Activated T-helper 1 cell treated with anti-CD3 and anti-CD28 coated beads, Interleukin-12 subunit alpha, Interleukin-12 subunit beta, Interleukin-2, Interleukin-4 antibody, amounts not matched to agents 30 ng/mL and 10 ng/mL and 1 ng/mL, durations not matched to agents 14 hours and 24 hours and 36 hours (primary cell): ENCODE measurements around the gene EYS. TPM values are rescaled to one million over a fixed set of nuclear protein-coding genes. Genes with fewer than 3 reads are reported as not detected.

Experiments
- DNase-seq: peaks from one replicate; pipeline ENCODE4 v3.0.0; 2021; ENCODE audit warnings: low spot score
- H3K27ac Mint-ChIP-seq: one replicate; pipeline ENCODE4 v1.8.0; 2021; ENCODE audit warnings: mild to moderate bottlenecking, mixed read lengths
- H3K27me3 Mint-ChIP-seq: one replicate; pipeline ENCODE4 v1.8.0; 2022; ENCODE audit warnings: mild to moderate bottlenecking, moderate library complexity, mixed read lengths; ENCODE audit not compliant: insufficient read depth
- H3K36me3 Mint-ChIP-seq: one replicate; pipeline ENCODE4 v1.8.0; 2021; ENCODE audit warnings: low read depth, mixed read lengths
- H3K4me1 Mint-ChIP-seq: one replicate; pipeline ENCODE4 v1.8.0; 2021; ENCODE audit warnings: low read depth, mixed read lengths
- H3K4me3 Mint-ChIP-seq: one replicate; pipeline ENCODE4 v1.8.0; 2021; ENCODE audit warnings: mild to moderate bottlenecking, moderate library complexity, mixed read lengths
- H3K9me3 Mint-ChIP-seq: one replicate; pipeline ENCODE4 v1.8.0; 2021; ENCODE audit warnings: mixed read lengths
- intact Hi-C: fragments of 100-400 bp; cut with micrococcal nuclease; formaldehyde crosslinking; loops from one replicate; pipeline ENCODE4 v1.15.1; 2024
- total RNA-seq: library from RNA; stranded (reverse); gene quantifications from 2 replicates; pipeline ENCODE4 v1.2.3, GENCODE V29; 2022

Gene EYS
- total RNA-seq, 1 donor from 2014 or later = not detected

DNA sequence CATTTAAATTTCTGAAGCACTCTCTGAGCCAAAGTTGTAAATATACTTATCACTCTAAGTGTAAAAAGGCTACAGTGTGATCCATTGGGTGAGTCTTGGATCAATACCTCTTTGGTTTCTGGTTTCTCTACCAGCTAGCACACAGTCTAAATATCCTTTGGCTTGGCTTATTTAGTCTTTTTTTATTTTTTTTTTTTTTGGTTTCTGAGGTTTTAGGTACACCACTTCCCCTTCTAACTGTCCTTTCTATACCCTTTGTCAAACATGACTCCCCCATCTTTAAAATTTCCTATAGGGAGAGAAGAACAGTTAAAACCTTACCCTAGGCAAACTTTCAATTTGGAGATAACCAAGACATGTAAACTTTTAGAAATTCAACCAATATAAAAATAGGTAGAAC, 1692.4 kb downstream of the EYS start:
- Mint-ChIP-seq H3K27me3 (no peaks in the 10 kb centered on the region), H3K9me3 (no peaks in the 10 kb centered on the region), H3K4me3 (no peak overlapping the region), H3K4me1 (no peaks in the 10 kb centered on the region), H3K36me3 (no peaks in the 10 kb centered on the region), H3K27ac (no peak overlapping the region)
- no peak for DNase-seq
- intact Hi-C loops = no loop called here

DNA sequence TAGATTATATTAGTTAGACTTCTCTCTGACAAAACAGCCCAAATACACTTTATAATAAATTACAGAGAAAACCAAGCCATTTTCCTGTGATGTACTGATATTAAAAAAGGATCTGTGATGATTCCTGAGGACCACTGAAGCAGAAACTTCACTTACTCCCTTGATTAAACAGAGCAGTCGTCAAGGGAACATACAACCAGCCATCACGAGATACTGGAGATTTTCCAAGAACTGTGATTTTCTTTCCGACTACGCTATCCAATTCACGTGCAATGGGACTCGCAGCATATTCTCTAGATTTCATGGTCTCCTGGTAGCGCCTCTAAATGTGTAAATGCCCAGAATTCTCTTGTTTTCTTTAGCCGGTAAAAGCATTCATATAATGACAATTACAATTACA, 1694.0 kb downstream of the EYS start:
- Mint-ChIP-seq H3K4me1 (no peaks in the 10 kb centered on the region), H3K27me3 (no peaks in the 10 kb centered on the region), H3K9me3 (no peaks in the 10 kb centered on the region), H3K36me3 (no peaks in the 10 kb centered on the region), H3K4me3 (no peak overlapping the region), H3K27ac (no peak overlapping the region)
- DNase-seq = no peak
- intact Hi-C loops = no loop called here

DNA sequence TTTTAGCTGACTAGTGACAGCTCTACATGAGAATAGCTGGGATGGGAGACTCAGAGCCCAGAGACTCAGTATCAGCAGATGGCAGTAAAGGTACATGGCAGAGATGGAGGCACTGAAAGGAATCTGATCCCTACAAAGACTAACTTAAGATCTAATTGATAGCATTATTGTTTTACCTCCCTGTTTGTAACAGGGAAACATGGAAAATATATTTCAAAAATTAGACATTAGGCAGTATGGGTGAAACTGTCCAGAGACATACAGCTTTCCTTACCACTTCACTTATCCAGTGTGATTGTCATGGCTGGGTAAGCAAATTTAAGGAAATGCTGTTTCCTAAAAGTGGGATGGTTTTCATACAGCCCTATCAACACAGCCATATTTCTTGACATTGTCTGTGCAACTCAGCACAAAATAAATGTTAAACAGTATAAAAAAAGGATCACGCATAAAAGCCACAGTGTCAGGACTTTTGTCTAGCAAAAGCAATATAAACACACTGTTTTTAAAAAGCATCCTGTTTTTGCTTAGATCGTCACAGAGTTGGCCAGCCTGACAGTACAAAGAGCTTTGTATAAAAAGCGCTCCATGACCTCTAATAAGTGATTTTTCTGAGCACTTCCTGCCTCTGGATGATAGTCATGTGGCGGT, 1694.5 kb downstream of the EYS start:
- DNase-seq = no peak
- intact Hi-C loops = no loop called here
- no peak overlapping the region for H3K4me3 Mint-ChIP-seq
- no peaks in the 10 kb centered on the region for H3K4me1 Mint-ChIP-seq
- H3K36me3 Mint-ChIP-seq = no peaks in the 10 kb centered on the region
- H3K27ac Mint-ChIP-seq = no peak overlapping the region
- no peaks in the 10 kb centered on the region for H3K27me3 Mint-ChIP-seq
- H3K9me3 Mint-ChIP-seq = no peaks in the 10 kb centered on the region

DNA sequence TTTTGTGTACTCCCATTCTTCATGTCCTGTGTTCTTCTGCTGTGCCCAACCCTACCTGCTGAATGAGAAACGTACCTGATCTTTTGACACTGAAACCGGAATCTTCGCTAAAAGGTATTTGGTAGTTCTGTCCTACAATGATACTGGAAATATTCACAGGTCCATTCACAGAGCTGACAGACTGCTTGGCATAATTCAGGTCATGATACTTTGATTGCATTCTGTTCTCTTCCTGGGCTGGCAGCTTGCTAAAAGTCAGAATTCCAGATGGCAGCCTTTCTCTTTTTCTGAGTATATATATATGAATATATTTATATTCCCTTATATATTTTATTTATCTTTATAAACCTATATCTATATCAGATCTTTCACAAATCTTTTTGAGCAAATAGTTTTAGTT, 1696.4 kb downstream of the EYS start:
- no peak overlapping the region for H3K27ac Mint-ChIP-seq
- no peaks in the 10 kb centered on the region for H3K27me3 Mint-ChIP-seq
- intact Hi-C loops = no loop called here
- H3K4me3 Mint-ChIP-seq = no peak overlapping the region
- H3K4me1 Mint-ChIP-seq = no peaks in the 10 kb centered on the region
- H3K9me3 Mint-ChIP-seq = no peaks in the 10 kb centered on the region
- no peaks in the 10 kb centered on the region for H3K36me3 Mint-ChIP-seq
- DNase-seq = no peak

DNA sequence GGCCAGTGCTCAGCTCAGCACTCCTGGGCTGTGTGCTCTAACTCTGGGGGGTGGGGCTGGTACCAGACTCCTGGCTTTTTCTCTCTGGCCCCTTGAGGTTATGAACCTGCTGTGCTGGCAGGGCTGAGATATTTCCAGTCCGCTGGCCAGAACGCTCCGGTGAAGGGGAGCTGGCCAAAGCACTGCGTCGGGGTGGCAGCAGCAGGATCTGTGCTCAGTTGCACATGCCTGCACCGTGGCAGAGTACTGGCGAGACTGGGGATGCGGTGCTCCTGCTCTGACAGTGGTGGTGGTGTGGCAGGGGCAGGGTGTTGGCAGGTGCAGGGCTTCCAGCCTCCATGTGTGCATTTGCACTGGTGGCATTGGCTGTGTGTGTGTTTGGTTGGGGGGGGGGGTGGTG, 1697.0 kb downstream of the EYS start:
- H3K27me3 Mint-ChIP-seq = no peaks in the 10 kb centered on the region
- H3K27ac Mint-ChIP-seq = no peak overlapping the region
- H3K4me3 Mint-ChIP-seq = no peak overlapping the region
- no peaks in the 10 kb centered on the region for H3K9me3 Mint-ChIP-seq
- DNase-seq = no peak
- intact Hi-C loops = no loop called here
- no peaks in the 10 kb centered on the region for H3K4me1 Mint-ChIP-seq
- no peaks in the 10 kb centered on the region for H3K36me3 Mint-ChIP-seq

DNA sequence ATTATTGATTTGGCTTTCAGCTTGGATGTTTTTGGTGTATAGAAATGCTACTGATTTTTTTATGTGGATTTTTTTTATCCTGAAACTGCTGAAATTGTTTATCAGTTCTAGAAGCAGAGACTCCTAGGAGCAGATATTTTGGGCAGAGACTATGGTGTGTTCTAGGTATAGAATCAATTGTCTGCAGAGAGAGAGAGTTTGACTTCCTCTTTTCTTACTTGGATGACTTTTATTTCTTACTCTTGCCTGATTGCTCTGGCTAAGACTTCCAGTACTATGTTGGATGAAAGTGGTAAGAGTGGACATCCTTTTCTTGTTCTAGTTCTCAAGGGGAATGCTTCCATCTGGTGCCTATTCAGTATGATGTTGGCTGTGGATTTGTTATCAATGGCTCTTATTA, 1700.8 kb downstream of the EYS start:
- no peaks in the 10 kb centered on the region for H3K27me3 Mint-ChIP-seq
- H3K4me1 Mint-ChIP-seq = no peaks in the 10 kb centered on the region
- DNase-seq = no peak
- intact Hi-C loops = no loop called here
- H3K36me3 Mint-ChIP-seq = no peaks in the 10 kb centered on the region
- no peaks in the 10 kb centered on the region for H3K9me3 Mint-ChIP-seq
- H3K4me3 Mint-ChIP-seq = no peak overlapping the region
- no peak overlapping the region for H3K27ac Mint-ChIP-seq

DNA sequence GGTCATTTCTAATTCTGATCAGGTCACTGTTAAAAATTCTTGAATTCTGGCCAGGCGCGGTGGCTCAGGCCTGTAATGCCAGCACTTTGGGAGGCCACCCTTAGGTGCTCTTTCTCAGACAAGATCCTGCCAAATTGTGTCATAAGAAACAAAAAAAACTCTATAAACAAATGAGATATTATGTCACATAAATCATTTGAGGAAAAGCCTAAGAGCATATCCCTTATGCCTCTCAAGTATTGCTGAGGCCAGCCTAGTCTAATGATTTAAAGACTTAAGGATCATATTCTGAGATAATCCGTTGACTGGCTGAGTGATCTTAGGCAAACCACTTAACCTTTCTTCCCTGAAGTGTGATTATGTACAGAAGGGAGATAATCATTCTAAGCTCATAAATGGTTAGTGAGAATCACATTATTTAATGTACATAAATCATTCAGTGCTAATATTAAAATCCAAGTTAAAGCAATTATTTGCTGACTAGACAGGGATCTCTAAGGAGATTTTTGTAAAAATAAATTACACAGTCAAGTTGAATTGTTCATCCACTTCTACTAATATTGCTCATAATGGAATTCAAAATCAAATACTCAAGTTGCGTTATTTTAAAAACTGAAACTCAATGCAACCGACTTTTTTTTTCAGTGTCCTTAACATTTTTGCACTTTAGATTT, 1706.1 kb downstream of the EYS start:
- no peak for DNase-seq
- intact Hi-C loops = no loop called here
- no peaks in the 10 kb centered on the region for H3K9me3 Mint-ChIP-seq
- no peak overlapping the region for H3K27ac Mint-ChIP-seq
- no peaks in the 10 kb centered on the region for H3K4me1 Mint-ChIP-seq
- H3K27me3 Mint-ChIP-seq = no peaks in the 10 kb centered on the region
- H3K4me3 Mint-ChIP-seq = no peak overlapping the region
- no peaks in the 10 kb centered on the region for H3K36me3 Mint-ChIP-seq

DNA sequence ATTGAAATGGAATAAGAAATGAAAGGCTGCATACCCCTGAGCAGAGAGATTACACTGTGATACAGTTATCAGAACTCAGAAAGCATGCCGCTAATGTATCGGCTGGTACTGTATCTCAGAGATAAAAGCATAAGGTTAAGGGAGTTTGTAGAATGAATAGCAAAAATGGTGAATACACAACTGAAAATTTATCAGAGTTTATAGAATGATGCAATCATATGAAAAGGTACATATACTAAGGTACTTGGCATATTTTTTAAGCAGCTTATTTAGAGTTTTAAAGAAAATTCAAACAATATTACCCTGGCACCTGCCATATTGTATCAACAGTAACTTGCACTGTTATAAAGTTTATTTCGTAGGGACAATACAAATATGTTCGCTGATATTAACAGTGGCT, 1707.4 kb downstream of the EYS start:
- no peaks in the 10 kb centered on the region for H3K9me3 Mint-ChIP-seq
- H3K36me3 Mint-ChIP-seq = no peaks in the 10 kb centered on the region
- H3K27ac Mint-ChIP-seq = no peak overlapping the region
- intact Hi-C loops = no loop called here
- DNase-seq = no peak
- H3K4me1 Mint-ChIP-seq = no peaks in the 10 kb centered on the region
- H3K27me3 Mint-ChIP-seq = no peaks in the 10 kb centered on the region
- H3K4me3 Mint-ChIP-seq = no peak overlapping the region

DNA sequence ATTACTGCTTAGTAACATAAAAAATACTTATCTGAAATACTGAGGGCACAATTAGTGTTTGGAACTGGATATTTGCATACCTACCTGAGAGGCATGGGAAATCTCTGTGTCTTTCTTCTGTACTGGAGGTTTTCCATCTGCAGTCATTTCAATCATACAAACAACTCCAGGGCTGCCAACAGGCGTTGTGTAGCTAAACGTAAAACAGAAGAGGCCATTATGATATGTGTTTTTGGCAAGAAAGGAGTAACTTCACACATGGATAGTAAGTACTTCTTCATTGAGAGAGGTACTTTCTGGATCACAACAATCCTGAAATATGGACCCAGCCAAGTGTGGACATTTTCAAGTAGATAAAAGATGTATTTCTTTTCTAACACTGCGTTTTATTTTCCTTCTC, 1708.0 kb downstream of the EYS start:
- intact Hi-C loops = no loop called here
- Mint-ChIP-seq H3K27ac (no peak overlapping the region), H3K9me3 (no peaks in the 10 kb centered on the region), H3K4me3 (no peak overlapping the region), H3K36me3 (no peaks in the 10 kb centered on the region), H3K4me1 (no peaks in the 10 kb centered on the region), H3K27me3 (no peaks in the 10 kb centered on the region)
- no peak for DNase-seq

DNA sequence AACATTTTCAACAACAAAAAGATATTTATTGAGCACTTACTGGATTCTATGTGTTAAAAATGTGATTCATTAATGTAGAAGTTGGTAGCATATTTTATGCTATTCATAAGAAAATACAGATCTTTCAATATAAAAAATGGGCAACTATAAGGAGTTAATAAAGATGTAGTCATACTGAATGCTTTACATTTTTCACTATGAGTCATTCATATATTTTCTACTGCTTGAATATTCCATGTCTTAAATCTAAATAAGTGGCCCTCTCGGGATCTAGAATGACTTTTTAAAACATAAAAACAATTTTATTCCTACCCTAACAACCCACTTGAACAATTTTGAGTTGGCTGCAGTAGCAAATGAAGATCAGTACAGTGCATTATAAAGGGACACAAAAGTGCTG, 1709.3 kb downstream of the EYS start:
- H3K36me3 Mint-ChIP-seq = no peaks in the 10 kb centered on the region
- no peak for DNase-seq
- no peaks in the 10 kb centered on the region for H3K27me3 Mint-ChIP-seq
- H3K4me3 Mint-ChIP-seq = no peak overlapping the region
- no peaks in the 10 kb centered on the region for H3K9me3 Mint-ChIP-seq
- no peaks in the 10 kb centered on the region for H3K4me1 Mint-ChIP-seq
- H3K27ac Mint-ChIP-seq = no peak overlapping the region
- intact Hi-C loops = no loop called here

DNA sequence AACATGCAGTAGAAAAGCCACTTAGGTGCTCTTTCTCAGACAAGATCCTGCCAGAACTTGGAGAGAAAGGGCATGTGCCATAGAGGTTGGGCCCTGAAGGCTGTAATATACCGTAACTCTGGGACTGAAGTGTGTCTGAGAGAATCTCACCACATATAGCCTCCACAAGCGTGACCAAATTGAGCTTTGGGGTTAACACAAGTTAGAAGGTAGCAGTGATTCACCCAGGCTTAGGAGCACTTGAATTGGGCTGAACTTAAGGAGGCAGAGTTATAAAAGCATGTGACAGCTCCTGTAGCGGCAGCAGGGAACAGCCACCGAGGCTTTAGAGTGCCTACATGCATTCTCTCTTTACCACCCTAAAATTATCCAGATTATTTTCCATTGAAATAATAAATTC, 1709.8 kb downstream of the EYS start:
- H3K36me3 Mint-ChIP-seq = no peaks in the 10 kb centered on the region
- no peak overlapping the region for H3K4me3 Mint-ChIP-seq
- no peaks in the 10 kb centered on the region for H3K27me3 Mint-ChIP-seq
- DNase-seq = no peak
- H3K27ac Mint-ChIP-seq = no peak overlapping the region
- intact Hi-C loops = no loop called here
- no peaks in the 10 kb centered on the region for H3K4me1 Mint-ChIP-seq
- H3K9me3 Mint-ChIP-seq = no peaks in the 10 kb centered on the region

DNA sequence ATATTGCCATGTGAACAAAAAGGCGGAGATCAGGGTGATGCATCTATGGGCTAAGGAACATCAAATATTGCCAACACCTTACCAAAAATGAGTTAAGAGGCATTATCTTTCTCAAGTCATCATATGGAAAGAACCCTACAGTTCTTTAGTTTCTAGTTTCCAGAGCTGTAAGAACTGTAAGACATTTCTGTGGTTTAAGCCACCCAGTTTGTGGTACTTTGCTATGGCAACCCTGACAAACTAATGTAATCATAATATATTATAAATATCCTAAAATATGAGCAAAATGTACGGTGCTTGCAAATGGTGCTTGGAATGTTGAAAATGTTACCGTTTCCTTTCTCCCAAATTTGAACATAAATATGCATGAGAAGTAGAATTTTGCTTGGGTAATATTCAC, 1721.8 kb downstream of the EYS start:
- DNase-seq = no peak
- Mint-ChIP-seq H3K4me1 (no peaks in the 10 kb centered on the region), H3K27ac (no peak overlapping the region), H3K9me3 (no peaks in the 10 kb centered on the region), H3K27me3 (no peaks in the 10 kb centered on the region), H3K4me3 (no peak overlapping the region), H3K36me3 (no peaks in the 10 kb centered on the region)
- intact Hi-C loops = no loop called here

DNA sequence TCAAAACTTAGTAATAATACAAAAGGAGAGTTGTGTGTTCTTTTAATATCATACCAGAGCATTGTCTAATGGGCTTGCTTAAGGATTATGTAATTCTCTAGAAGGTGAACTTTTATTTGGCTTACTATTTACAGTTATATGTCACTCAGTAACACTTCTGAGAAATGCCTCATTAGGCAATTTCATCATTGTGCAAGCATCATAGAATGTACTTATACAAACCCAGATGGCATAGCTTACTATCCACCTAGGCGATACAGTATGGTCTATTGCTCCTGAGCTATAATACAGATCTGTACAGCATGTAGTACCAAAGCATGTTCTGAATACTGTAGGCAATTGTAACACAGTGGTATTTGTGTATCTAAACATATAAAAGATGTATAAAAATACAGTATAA, 1731.3 kb downstream of the EYS start:
- Mint-ChIP-seq H3K4me1 (no peaks in the 10 kb centered on the region), H3K27ac (no peak overlapping the region), H3K9me3 (no peaks in the 10 kb centered on the region), H3K36me3 (no peaks in the 10 kb centered on the region), H3K4me3 (no peak overlapping the region), H3K27me3 (no peaks in the 10 kb centered on the region)
- no peak for DNase-seq
- intact Hi-C loops = no loop called here

DNA sequence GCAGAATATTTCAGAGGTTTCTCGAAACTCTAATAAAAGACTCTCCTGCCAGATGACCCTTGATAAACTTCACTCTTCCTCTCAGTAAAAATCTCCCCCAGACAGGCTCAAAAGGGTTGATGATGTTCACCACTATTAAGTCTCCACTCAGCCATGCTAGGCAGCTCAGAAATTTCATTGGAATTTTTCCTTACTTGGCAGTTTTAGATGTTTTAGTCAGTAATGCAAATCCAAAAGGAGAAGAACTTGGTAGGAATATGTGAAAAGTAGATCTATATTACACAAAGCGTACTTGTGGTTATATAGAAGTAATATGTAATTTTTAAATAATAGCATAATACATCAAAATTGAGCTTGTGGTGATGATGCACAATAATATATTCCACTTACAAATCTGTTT, 1738.4 kb downstream of the EYS start:
- no peak overlapping the region for H3K4me3 Mint-ChIP-seq
- no peaks in the 10 kb centered on the region for H3K27me3 Mint-ChIP-seq
- no peak overlapping the region for H3K27ac Mint-ChIP-seq
- H3K9me3 Mint-ChIP-seq = no peaks in the 10 kb centered on the region
- no peaks in the 10 kb centered on the region for H3K4me1 Mint-ChIP-seq
- no peaks in the 10 kb centered on the region for H3K36me3 Mint-ChIP-seq
- DNase-seq = no peak
- intact Hi-C loops = no loop called here
